GM06990 (cell line): ENCODE results near the gene SLC8A3.

Source experiments
- DNase-seq: peaks from one replicate; pipeline ENCODE4 v3.0.0-alpha.2; 2011; ENCODE audit not compliant: insufficient read length; ENCODE audit errors: extremely low read depth
- H3K27me3 ChIP-seq: replicated peaks from 2 replicates; pipeline ENCODE4 v1.6.0; 2011; ENCODE audit warnings: low read length; ENCODE audit not compliant: control insufficient read depth, insufficient read depth
- H3K36me3 ChIP-seq: 2 replicates; pipeline ENCODE4 v1.5.1; 2011; ENCODE audit warnings: low read length; ENCODE audit not compliant: control insufficient read depth, insufficient read depth
- H3K4me3 ChIP-seq: replicated peaks from 2 replicates; pipeline ENCODE4 v1.5.1; 2011; ENCODE audit warnings: low read depth, mild to moderate bottlenecking, control low read depth, low read length
- TF ChIP-seq, protein P1 (sequence below): IDR thresholded peaks from 2 replicates; pipeline ENCODE4 v1.5.1; 2011; ENCODE audit warnings: low read length, control low read depth, mild to moderate bottlenecking, inconsistent platforms; ENCODE audit not compliant: insufficient read depth, poor library complexity, severe bottlenecking

SLC8A3 gene

DNA sequence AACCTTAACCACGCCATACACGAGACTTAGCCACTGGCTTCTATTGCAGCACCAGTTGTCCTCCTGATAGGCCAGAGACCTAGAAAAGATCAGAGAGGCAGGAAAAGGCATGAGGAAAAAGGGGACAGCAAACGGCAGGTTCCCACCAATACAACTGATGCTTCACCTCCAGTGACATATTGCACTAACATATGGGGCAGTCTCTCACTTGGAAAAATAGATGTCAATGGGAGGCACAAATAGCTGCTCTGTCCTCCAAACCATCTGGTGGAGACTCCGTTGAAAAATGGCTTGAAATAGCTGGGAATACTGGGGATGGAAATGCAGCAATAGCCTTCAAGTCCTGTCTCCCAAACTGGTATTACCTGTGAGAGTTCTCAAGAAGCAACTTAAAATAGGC is 20.3 kb downstream of the SLC8A3 start:
- TF ChIP-seq, protein P1, sequence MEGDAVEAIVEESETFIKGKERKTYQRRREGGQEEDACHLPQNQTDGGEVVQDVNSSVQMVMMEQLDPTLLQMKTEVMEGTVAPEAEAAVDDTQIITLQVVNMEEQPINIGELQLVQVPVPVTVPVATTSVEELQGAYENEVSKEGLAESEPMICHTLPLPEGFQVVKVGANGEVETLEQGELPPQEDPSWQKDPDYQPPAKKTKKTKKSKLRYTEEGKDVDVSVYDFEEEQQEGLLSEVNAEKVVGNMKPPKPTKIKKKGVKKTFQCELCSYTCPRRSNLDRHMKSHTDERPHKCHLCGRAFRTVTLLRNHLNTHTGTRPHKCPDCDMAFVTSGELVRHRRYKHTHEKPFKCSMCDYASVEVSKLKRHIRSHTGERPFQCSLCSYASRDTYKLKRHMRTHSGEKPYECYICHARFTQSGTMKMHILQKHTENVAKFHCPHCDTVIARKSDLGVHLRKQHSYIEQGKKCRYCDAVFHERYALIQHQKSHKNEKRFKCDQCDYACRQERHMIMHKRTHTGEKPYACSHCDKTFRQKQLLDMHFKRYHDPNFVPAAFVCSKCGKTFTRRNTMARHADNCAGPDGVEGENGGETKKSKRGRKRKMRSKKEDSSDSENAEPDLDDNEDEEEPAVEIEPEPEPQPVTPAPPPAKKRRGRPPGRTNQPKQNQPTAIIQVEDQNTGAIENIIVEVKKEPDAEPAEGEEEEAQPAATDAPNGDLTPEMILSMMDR: no peak
- H3K27me3 ChIP-seq: no peaks in the 10 kb centered on the region
- no peak overlapping the region for H3K4me3 ChIP-seq
- no peak for DNase-seq
- H3K36me3 ChIP-seq: no peaks in the 10 kb centered on the region

DNA sequence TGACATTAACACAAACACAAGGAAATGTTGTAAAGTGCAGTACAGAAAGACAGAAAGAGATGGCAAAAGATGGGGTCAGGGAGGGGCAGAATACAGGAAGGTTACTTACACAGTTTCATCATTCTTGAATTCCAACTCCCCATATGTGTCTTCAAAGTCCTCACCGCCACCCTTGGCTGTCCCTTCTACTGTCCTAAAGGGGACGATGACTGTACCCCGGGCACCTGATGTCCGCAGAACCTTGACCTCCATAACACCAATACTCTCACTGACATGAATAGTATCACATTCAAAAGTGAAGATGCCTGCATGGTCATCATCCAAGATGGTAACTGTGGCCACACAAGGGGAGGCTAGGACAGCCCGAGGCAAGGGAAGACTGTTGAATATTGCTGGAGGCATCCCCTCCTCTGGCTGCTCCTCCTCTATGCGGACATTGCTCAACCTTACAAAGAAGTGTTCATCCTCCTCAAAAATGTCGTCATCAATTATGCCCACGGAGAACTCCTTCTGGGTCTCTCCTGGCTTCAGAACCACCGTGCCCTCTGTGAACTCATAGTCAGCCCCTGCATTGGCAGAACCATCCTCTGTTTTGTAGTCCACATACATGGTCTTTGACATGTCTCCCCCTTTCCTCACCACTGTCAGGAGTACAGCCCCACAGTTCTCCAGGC is 22.1 kb downstream of the SLC8A3 start:
- Histone ChIP-seq H3K4me3 (no peak overlapping the region), H3K36me3 (no peaks in the 10 kb centered on the region), H3K27me3 (no peaks in the 10 kb centered on the region)
- TF ChIP-seq, protein P1: no peak
- DNase-seq: no peak

DNA sequence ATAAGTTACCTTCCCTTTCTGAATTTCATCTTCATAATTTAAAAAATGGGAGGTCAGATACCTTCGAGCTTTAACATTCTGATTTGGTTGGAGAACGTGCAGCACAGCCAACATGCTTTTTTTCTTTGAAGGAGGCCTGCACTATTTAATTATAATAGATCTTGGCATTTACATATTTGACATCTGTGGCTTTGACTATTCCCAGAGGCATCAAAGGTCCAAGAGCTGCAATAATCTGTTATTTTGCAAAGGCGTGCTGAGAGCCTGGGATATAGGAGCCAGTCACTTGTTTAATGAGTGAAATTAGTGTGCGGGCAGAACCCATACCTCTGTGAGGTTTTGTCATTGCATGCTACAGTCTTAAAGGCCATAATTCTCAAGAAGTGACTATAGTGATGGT is 26.4 kb downstream of the SLC8A3 start:
- Histone ChIP-seq H3K36me3 (no peaks in the 10 kb centered on the region), H3K27me3 (no peaks in the 10 kb centered on the region), H3K4me3 (no peak overlapping the region)
- TF ChIP-seq, protein P1: no peak
- DNase-seq: no peak

DNA sequence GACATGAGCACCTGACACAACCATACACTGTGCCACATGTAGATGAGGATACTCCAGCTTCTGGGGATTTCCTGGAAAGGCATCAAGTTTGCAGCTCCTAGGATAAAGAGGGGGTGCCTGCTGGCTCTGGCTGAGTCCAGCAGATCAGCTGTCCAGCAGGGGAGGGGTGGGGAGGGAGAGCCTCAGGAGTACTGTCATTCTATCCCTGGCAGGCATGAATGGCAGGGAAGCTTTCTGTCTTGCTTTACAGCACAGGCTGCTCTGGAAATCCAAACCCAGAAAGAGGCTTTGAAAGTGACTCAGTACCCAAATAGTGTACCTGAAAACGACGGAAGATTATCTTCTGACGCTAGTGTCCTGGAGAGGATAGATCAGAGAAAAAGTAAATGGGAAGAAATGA is 32.2 kb downstream of the SLC8A3 start:
- Histone ChIP-seq H3K36me3 (no peaks in the 10 kb centered on the region), H3K4me3 (no peak overlapping the region), H3K27me3 (no peaks in the 10 kb centered on the region; the same call in 1 of the 2 replicates)
- TF ChIP-seq, protein P1: no peak
- DNase-seq: no peak

DNA sequence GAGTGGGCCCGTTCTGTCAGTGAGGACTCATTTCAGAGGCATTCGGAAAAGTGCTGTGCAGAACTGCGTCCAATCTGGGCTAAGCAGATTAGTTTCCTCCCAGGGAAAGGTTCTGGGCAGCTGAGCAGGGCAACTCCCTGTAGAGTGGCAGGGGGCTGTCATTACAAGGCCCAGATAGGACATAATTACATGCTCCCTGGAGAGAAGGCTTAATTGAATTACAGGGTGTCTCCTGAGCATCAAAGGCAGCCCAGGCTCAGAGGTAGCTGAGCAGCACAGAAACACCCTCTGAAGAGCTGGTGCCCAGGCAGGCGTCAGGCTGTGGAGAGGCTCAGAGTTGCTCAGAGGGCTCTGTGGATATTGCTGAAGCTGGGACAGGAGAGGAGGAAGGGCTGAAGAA is 36.0 kb downstream of the SLC8A3 start:
- TF ChIP-seq, protein P1: no peak
- DNase-seq: no peak
- Histone ChIP-seq H3K27me3 (no peaks in the 10 kb centered on the region; the same call in 1 of the 2 replicates), H3K4me3 (no peak overlapping the region), H3K36me3 (no peaks in the 10 kb centered on the region)

DNA sequence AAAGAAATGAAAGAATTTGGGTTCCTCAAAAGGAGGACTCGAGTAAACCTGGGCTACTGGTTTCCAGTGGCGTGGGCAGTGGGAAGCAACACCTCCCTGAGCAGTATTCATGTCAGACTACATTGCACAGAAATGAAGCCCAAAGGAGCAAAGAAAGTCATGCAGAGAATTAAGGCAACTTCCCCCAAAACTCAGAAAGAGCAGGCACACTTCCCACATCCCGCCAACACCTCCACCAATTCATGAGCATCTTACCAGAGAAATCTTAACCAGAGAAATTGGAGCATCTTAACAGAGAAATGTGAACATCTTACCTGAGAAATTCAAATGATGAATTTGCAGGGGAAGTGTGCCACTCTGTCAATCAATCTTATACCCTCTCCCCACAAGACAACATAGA is 36.7 kb downstream of the SLC8A3 start:
- Histone ChIP-seq H3K4me3 (no peak overlapping the region), H3K27me3 (no peaks in the 10 kb centered on the region; the same call in 1 of the 2 replicates), H3K36me3 (no peaks in the 10 kb centered on the region)
- TF ChIP-seq, protein P1: no peak
- no peak for DNase-seq
